ENCODE data around the gene ALLC.

- TF ChIP-seq ZBTB33 (IDR thresholded peaks at IDR 0.05) (no peak), JUND (IDR thresholded peaks at IDR 0.05) (no peak), FOXA1 (IDR thresholded peaks at IDR 0.05) (no peak), CTCF (IDR thresholded peaks at IDR 0.05; ENCODE audit: low read depth, low read length, missing input control) (no peak), GABPA (IDR thresholded peaks at IDR 0.05 in 1 of 2, conservative IDR thresholded peaks at IDR 0.05 in 1 of 2) (no peak), SP1 (IDR thresholded peaks at IDR 0.05) (no peak), YY1 (IDR thresholded peaks at IDR 0.05) (no peak), MAX (IDR thresholded peaks at IDR 0.05) (no peak)
Measured at GRCh38 chr2:3747032-3747654, 89.1 kb downstream of the ALLC start.

Data from liver (tissue), 3 donors.